Right cardiac atrium (tissue), 5 donors: ENCODE results near the gene DDR1. TPM values are rescaled to one million over a fixed set of nuclear protein-coding genes. Genes with fewer than 3 reads are reported as not detected.
A peak's percentile ranks its signal among the peaks of the same experiment; 100 is the strongest.
"Not testable (repeated sequence)": the region's sequence is repeated elsewhere in the genome, so short reads cannot be mapped to it uniquely, and the experiment has no call there.

ENCODE experiments used
- ATAC-seq, 2 donors: fragments of 200-7000 bp; cut with Tn5 transposase; one replicate each; pipeline versions ENCODE4 v1.8.0 to v1.9.1; 2020; ENCODE audit warnings: moderate library complexity in 2 of 2, mild to moderate bottlenecking in 1 of 2
- DNase-seq, 3 donors: peaks; one replicate each; pipeline ENCODE4 v3.0.0-alpha.2; 2020
- H3K27ac ChIP-seq: one replicate; pipeline ENCODE4 v1.5.1; 2013; ENCODE audit warnings: mild to moderate bottlenecking, low read length, control low read depth, moderate library complexity
- H3K27me3 ChIP-seq: one replicate; pipeline ENCODE4 v1.6.1; 2013; ENCODE audit not compliant: control insufficient read depth, insufficient read depth
- H3K4me1 ChIP-seq: one replicate; pipeline ENCODE4 v1.6.1; 2013; ENCODE audit warnings: low read length; ENCODE audit not compliant: control insufficient read depth, insufficient read depth
- H3K4me3 ChIP-seq: one replicate; pipeline ENCODE4 v1.5.1; 2013; ENCODE audit warnings: low read length, control low read depth
- H3K9me3 ChIP-seq: one replicate; pipeline ENCODE4 v1.6.1; 2013; ENCODE audit warnings: low read length; ENCODE audit not compliant: control insufficient read depth
- WGBS: extraction: QIAGEN DNeasy Blood & Tissue Kit; methylation state at CpG from one replicate; pipeline ENCODE4 v1.1.7; 2013; 5-methylcytosine and 5-hydroxymethylcytosine counted together
- intact Hi-C, 4 donors: fragments of 100-400 bp; cut with DNase I; formaldehyde crosslinking; loops; one replicate each; pipeline versions ENCODE4 v1.11.0 to v1.14.0; 2022 to 2023
- polyA plus RNA-seq: library from polyadenylated mRNA; stranded (reverse); fragments of 200-250 nt; gene quantifications from one replicate; pipeline ENCODE4 v1.2.3, GENCODE V29; 2013
- total RNA-seq, 4 donors: library from RNA; stranded (reverse); fragmentation: NEBNext Ultra II Directional; extraction: Animal tissue kit (Norgen Biotek cat#: 25700); gene quantifications; one replicate each; pipeline ENCODE4 v1.2.1, GENCODE V29; 2021
- donor health status: healthy with polysubstance abuse.
- donor health status: DM: no; HTN: yes; CAD: no.
- donor health status: DM: no; HTN: no; CAD: no.
- donor health status: DM: no; HTN: yes; CAD: no; lungs with severe emphysema.
- donor health status: DM: yes; HTN: yes; CAD: no.

The DDR1 gene
- total and polyA plus RNA-seq, 5 donors, result 46.9 to 120 (median 97.1) TPM

GRCh38 chr6:30840935-30841643 lies 43.2 kb upstream of the DDR1 start:
- H3K4me3 ChIP-seq, result no peak overlapping the region
- ATAC-seq (no peak), DNase-seq (no peak)
- H3K9me3 ChIP-seq, result no peaks in the 10 kb centered on the region
- intact Hi-C loops, result no loop called here
- H3K27me3 ChIP-seq, result no peaks in the 10 kb centered on the region
- H3K4me1 ChIP-seq, result peaks cover 13% of the 10 kb centered on the region
- no peak overlapping the region for H3K27ac ChIP-seq
- 72% methylated on average over 4 of the region's 4 CpGs for WGBS

DNA sequence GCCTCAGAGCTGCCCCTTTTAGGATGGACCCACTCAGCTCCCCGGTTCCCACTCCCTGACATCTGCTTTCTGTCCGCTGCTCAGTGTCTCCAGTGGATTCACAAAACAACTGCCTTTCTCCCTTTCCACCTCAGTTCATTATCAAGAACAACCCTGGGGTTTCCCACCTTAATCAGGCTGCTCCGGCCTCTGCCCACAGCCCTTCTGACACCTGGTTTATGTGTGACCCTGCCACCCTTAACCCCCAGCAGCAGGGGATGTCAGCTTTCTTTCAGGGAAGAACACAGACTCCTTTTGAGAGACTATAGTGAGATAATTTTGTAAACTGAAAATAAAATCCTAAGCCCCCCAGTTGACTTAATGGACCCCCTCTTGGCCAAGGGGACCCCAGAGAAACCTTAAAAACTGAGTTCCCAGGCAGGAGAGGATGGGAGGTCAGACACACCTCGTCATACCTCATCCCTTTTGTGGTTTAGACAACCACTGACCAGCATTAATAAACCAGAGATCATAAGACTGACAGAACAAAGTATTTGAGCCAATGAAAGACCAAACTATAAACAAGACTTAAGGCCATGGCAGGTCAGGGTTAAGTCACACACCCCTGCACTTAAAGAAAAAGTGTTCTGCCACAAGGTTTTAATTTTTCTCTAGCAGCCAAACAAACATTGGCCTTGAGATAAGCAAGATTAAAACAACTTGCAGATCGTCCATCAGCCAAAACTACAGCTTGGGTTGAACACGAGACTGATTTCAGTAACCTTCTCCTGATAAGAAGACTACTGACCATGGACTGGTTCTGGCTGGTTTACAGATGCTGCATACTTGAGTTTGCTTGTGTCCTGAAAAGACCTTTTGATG lies 42.4 kb upstream of the DDR1 start:
- Histone ChIP-seq H3K27ac (no peak overlapping the region), H3K9me3 (no peaks in the 10 kb centered on the region), H3K27me3 (no peaks in the 10 kb centered on the region), H3K4me1 (peaks cover 11% of the 10 kb centered on the region), H3K4me3 (no peak overlapping the region)
- WGBS, result 49% methylated on average over 6 of the region's 6 CpGs
- intact Hi-C loops, result no loop called here
- no peak for DNase-seq
- peak in 1 of 2 donors; percentile 53 for ATAC-seq

DNA sequence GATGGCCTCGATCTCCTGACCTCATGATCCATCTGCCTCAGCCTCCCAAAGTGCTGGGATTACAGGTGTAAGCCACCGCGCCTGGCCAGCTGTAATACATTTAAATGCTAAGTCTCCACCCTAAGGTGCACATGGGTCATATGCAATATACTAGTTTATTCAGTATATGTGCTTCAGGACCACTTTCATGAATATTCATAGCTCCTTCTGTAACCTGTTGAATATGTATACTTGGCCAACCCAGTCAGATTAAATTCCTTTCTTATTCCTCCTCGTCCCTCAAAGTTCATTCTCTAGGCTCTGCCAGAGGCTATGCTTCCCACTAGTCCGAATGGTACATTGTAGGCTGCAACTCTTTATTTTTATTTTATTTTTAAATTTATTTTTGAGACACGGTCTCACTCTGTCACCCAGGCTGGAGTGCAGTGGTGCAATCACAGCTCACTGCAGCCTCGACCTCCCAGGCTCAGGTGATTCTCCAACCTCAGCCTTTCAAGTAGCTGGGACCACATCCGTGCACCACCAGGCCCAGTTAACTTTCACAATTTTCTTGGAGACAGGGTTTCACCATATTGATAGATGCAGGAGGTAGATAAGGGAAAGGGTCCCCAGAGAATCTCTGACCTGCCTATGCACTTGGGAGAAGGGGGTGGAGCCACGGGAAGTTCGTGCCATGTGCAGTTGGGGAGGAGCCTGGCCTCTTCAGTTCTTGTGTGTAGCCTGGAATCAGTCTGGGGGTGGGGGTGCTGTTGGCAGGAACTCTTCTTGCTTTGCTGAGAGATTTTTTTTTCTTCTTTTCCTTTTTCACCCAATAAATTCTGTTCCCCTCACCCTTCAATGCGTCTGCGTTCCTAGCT lies 41.3 kb upstream of the DDR1 start:
- ATAC-seq (peak in 1 of 2 donors; percentile 43), DNase-seq (peak in 2 of 3 donors; percentile 36 to 63)
- 74% methylated on average over 12 of the region's 12 CpGs for WGBS
- no peaks in the 10 kb centered on the region for H3K27me3 ChIP-seq
- H3K4me3 ChIP-seq, result no peak overlapping the region
- H3K9me3 ChIP-seq, result no peaks in the 10 kb centered on the region
- intact Hi-C loops, result no loop called here
- H3K4me1 ChIP-seq, result peaks cover 11% of the 10 kb centered on the region
- no peak overlapping the region for H3K27ac ChIP-seq

DNA sequence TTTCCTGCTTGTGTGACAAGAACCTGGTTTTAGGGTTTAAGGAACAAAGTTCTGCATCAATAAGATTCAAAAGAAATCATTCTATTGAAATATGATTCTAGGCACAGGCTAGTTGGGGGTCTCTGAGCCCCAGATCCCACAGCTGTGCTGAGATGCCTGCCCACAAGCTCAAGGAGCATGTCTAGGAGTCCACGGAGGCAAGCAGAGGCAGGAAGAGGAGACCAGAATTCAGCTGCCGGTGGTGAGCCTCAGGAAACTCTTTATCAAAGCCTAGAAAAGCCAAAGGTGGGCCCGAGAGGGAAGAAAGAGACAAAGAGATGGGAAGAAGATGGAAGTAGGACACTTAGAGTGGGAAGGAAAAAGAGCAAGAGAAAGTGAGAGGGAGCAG lies 40.7 kb upstream of the DDR1 start:
- 41% methylated on average over 3 of the region's 3 CpGs for whole genome bisulfite sequencing
- ATAC-seq, result no peak
- H3K27ac ChIP-seq, result no peak overlapping the region
- intact Hi-C loops, result no loop called here
- H3K4me3 ChIP-seq, result no peak overlapping the region
- peaks cover 11% of the 10 kb centered on the region for H3K4me1 ChIP-seq
- no peaks in the 10 kb centered on the region for H3K27me3 ChIP-seq
- H3K9me3 ChIP-seq, result no peaks in the 10 kb centered on the region
- DNase-seq, result no peak

DNA sequence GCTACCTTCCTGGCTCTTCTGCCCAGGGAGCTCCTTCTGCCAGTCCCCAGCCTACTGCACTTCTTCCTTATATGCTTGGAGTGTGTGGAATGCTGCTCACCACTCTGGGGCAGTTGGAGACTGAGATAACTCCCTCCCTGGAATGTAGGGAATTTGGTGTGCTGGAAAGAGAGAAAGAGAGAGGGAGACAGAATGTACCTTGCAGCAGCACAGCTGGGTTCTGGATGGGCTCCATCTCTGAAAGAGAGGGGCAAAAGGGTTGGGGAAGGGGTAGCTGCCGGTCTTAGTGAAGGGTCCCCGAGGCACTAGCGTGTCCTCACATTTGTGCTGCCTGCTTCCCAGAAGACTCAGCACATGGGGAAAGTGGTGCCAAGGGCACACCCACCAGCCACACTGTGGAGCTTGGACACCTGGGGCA lies 40.2 kb upstream of the DDR1 start:
- intact Hi-C loops, result no loop called here
- H3K9me3 ChIP-seq, result no peaks in the 10 kb centered on the region
- no peak overlapping the region for H3K27ac ChIP-seq
- H3K4me3 ChIP-seq, result no peak overlapping the region
- DNase-seq (no peak), ATAC-seq (peak; percentile 10 to 30)
- H3K4me1 ChIP-seq, result peaks cover 11% of the 10 kb centered on the region
- WGBS, result 63% methylated on average over 3 of the region's 3 CpGs
- no peaks in the 10 kb centered on the region for H3K27me3 ChIP-seq

DNA sequence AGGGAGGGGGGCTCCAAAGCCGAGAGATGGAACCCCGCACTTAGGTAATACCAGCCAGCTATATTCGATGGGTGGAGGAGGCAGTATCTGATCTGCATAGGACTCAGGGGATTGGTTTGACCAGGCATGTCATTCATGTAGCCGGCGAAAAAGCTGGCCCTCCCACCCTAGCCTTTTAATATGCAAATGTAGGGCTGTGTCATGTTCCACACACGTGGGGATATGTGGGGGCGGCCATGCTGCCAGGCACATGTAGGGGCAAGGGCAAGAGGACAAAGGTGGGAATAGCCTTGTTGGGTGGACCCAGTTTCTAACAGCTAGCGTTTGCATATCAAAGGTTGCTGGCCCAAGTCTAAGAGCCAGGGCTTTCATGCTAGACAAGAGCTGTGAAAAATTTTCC lies 39.1 kb upstream of the DDR1 start:
- no peak overlapping the region for H3K27ac ChIP-seq
- H3K4me1 ChIP-seq, result peaks cover 11% of the 10 kb centered on the region
- no peaks in the 10 kb centered on the region for H3K9me3 ChIP-seq
- DNase-seq (no peak), ATAC-seq (no peak)
- H3K4me3 ChIP-seq, result no peak overlapping the region
- no peaks in the 10 kb centered on the region for H3K27me3 ChIP-seq
- intact Hi-C loops, result no loop called here
- WGBS, result 70% methylated on average over 8 of the region's 8 CpGs

DNA sequence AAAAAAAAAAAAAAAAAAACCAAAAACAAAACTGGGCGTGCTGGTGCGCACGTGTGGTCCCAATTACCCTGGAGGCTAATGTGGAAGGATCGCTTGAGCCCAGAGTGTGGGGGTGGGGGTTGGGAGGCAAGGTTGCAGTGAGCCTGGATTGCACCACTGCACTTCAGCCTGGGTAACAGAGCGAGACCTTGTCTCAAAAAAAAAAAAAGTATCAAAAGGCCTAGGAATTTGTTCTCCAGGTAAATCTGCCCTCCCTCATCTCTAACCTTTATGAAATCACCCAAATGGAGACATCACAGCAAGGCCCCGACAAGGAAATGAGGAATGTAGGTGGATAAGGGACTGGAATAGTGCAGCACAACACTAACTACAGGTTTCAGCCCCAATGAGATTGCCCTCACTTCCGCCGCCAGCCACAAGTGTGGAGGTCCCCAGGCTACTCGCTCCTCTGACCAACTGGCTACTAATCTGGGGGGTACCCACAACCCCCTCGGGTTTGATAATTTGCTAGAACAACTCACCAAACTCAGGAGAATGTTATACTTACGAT lies 36.8 kb upstream of the DDR1 start:
- no peak overlapping the region for H3K4me3 ChIP-seq
- H3K27me3 ChIP-seq, result no peaks in the 10 kb centered on the region
- no peak for ATAC-seq
- H3K27ac ChIP-seq, result no peak overlapping the region
- DNase-seq, result no peak
- peaks cover 11% of the 10 kb centered on the region for H3K4me1 ChIP-seq
- WGBS, result 70% methylated on average over 11 of the region's 11 CpGs
- H3K9me3 ChIP-seq, result no peaks in the 10 kb centered on the region
- intact Hi-C loops, result no loop called here

DNA sequence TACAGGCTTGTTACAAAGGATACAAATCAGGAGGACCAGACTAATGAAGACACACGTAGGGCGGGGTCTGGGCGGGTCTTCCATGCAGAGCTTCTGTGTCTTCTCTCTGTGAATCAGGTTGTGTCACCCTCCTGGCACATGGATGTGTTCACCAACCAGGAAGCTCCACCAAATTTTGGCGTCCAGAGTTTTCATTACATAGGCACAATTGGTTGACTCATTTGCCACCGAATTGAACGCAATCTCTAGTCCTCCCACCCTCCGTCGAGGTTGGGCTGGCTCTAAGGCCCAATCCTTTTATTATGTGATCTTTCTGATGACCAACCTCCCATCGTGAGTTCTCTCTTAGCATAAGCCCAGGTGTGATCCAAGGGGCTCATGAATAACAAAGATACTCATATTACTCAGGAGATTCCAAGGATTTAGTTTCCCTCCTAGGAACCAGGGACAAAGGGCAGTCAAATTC lies 36.3 kb upstream of the DDR1 start:
- no peak overlapping the region for H3K4me3 ChIP-seq
- H3K27me3 ChIP-seq, result no peaks in the 10 kb centered on the region
- no peak for DNase-seq
- H3K9me3 ChIP-seq, result no peaks in the 10 kb centered on the region
- ATAC-seq, result no peak
- intact Hi-C loops, result no loop called here
- peaks cover 11% of the 10 kb centered on the region for H3K4me1 ChIP-seq
- 71% methylated on average over 9 of the region's 9 CpGs for WGBS
- no peak overlapping the region for H3K27ac ChIP-seq

DNA sequence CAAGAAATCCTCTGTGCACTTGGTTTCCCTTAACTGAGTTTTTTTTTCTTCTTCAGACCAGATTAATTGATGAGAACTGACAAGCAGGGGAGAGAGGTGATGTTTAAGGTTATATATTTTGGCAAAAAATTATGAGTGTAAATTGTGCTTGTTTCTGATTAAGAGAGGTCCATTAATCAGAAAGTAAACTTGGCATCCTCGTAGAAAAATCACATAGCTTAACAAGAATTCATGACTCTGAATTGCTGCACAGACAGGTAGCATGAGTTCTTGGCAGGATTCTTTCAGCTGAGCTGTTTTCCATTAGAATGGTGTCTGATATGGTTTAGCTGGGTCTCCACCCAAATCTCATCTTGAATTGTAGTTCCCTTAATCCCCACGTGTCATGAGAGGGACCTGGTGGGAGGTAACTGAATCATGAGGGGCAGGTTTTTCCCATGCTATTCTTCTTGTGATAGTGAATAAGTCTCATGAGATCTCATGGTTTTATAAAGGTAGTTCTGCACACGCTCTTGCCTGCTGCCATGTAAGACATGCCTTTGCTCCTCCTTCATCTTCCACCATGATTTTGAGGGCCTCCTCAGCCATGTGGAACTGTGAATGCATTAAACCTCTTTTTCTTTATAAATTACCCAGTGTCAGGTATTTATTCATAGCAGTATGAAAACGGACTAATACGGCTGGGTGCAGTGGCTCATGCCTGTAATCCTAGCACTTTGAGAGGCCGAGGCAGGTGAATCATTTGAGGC lies 34.2 kb upstream of the DDR1 start:
- no peaks in the 10 kb centered on the region for H3K9me3 ChIP-seq
- DNase-seq, result no peak
- H3K27ac ChIP-seq, result no peak overlapping the region
- 70% methylated on average over 6 of the region's 6 CpGs for WGBS
- H3K4me3 ChIP-seq, result no peak overlapping the region
- ATAC-seq, result no peak
- intact Hi-C loops, result no loop called here
- H3K27me3 ChIP-seq, result no peaks in the 10 kb centered on the region
- no peaks in the 10 kb centered on the region for H3K4me1 ChIP-seq

GRCh38 chr6:30852459-30852858 lies 31.9 kb upstream of the DDR1 start:
- DNase-seq, H3K9me3 ChIP-seq, H3K27me3 ChIP-seq, H3K4me3 ChIP-seq, H3K27ac ChIP-seq, ATAC-seq, H3K4me1 ChIP-seq, intact Hi-C loops: not testable (repeated sequence)
- WGBS, result 96% methylated on average over 2 of the region's 2 CpGs
